A549 (cell line): ENCODE results near the gene LAMA3. TPM values are rescaled to one million over a fixed set of nuclear protein-coding genes. Genes with fewer than 3 reads are reported as not detected.

Source experiments
- ATAC-seq, 2 experiments: fragments of 200-7000 bp in 1 of 2; fragments of >200 bp in 1 of 2; cut with Nextera tagmentation in 1 of 2; cut with Tn5 transposase in 1 of 2; 3 replicates each; pipeline versions ENCODE4 v1.8.0 to v1.9.1; 2018 to 2020; ENCODE audit warnings: mild to moderate bottlenecking in 1 of 2, moderate library complexity in 1 of 2
- CTCF ChIA-PET: fragments of 300-600 bp; sonication (Branson Sonifier 250); formaldehyde crosslinking; extraction: SDS; loops from one replicate; lab custom pipeline; 2021; ENCODE audit warnings: antibody characterized with exemption, inconsistent platforms; lab: Yijun Ruan, JAX
- POLR2A ChIA-PET: fragments of 350-600 bp; formaldehyde crosslinking; extraction: SDS; loops from one replicate; lab custom pipeline; 2021; ENCODE audit warnings: antibody characterized with exemption, inconsistent platforms; lab: Yijun Ruan, JAX
- DNase-seq, 2 experiments: peaks; one replicate each; pipeline versions ENCODE4 v3.0.0 to v3.0.0-alpha.2; 2011 to 2016; ENCODE audit warnings: low read depth in 1 of 2, low spot score in 1 of 2
- FAIRE-seq: peaks from 2 replicates; lab custom pipeline; 2011; peaks lifted over from hg19 to GRCh38; lab: Jason Lieb, UNC
- H3K27ac ChIP-seq, 2 experiments: fragments of >200 bp; sonication (Bioruptor Twin); formaldehyde crosslinking; 3 replicates each; pipeline ENCODE4 v1.5.1; 2016 to 2017
- H3K4me1 ChIP-seq: fragments of >200 bp; sonication (Bioruptor Twin); formaldehyde crosslinking; 3 replicates; pipeline ENCODE4 v1.6.1; 2016
- H3K4me2 ChIP-seq: fragments of >200 bp; sonication (Bioruptor Twin); formaldehyde crosslinking; 3 replicates; pipeline ENCODE4 v1.6.1; 2016
- H3K4me3 ChIP-seq: fragments of >200 bp; sonication (Bioruptor Twin); formaldehyde crosslinking; 3 replicates; pipeline ENCODE4 v1.5.1; 2016
- H3K9me3 ChIP-seq: fragments of >200 bp; sonication (Bioruptor Twin); formaldehyde crosslinking; 3 replicates; pipeline ENCODE4 v1.6.1; 2016
- CEBPB ChIP-seq, 2 experiments: fragments of >200 bp in 1 of 2; sonication (Bioruptor Twin) in 1 of 2; formaldehyde crosslinking in 1 of 2; IDR thresholded peaks; 2 replicates each; pipeline ENCODE4 v1.6.1; 2012 to 2016
- CHD2 ChIP-seq: fragments of 150-350 bp; IDR thresholded peaks from 2 replicates; pipeline ENCODE4 v1.6.1; 2014; ENCODE audit warnings: low read length; ENCODE audit not compliant: partially characterized antibody
- CHD4 ChIP-seq: fragments of 200-600 bp; sonication (generic); IDR thresholded peaks from 2 replicates; pipeline ENCODE4 v1.6.1; 2016; ENCODE audit warnings: antibody characterized with exemption, mild to moderate bottlenecking, borderline replicate concordance
- E2F6 ChIP-seq: IDR thresholded peaks from 2 replicates; pipeline ENCODE4 v1.6.1; 2012; ENCODE audit warnings: low read depth, borderline replicate concordance
- EP300 ChIP-seq, 2 experiments: fragments of >200 bp; sonication (Bioruptor Twin); formaldehyde crosslinking; IDR thresholded peaks; 2 replicates in 1 of 2; 3 replicates in 1 of 2; pipeline ENCODE4 v1.6.1; 2016 to 2017
- FOSB ChIP-seq: fragments of 250-450 bp; sonication (Bioruptor Pico); IDR thresholded peaks from 2 replicates; pipeline ENCODE4 v1.5.0; 2020; ENCODE audit warnings: mild to moderate bottlenecking, moderate library complexity
- FOSL2 ChIP-seq, 2 experiments: fragments of 450-650 bp in 1 of 2; fragments of >200 bp in 1 of 2; sonication (Bioruptor Twin) in 1 of 2; formaldehyde crosslinking; IDR thresholded peaks; 2 replicates each; pipeline versions ENCODE4 v1.5.0 to v1.6.1; 2016 to 2020; ENCODE audit warnings: mild to moderate bottlenecking in 1 of 2, moderate library complexity in 1 of 2
- FOXS1 ChIP-seq: fragments of 250-450 bp; sonication (Bioruptor Pico); IDR thresholded peaks from 2 replicates; pipeline ENCODE4 v1.5.0; 2020; ENCODE audit warnings: mild to moderate bottlenecking, moderate library complexity
- HMGXB4 ChIP-seq: fragments of 250-450 bp; sonication (Bioruptor Pico); IDR thresholded peaks from 2 replicates; pipeline ENCODE4 v1.5.0; 2021; ENCODE audit warnings: mild to moderate bottlenecking, moderate library complexity, borderline replicate concordance
- JUNB ChIP-seq: fragments of >200 bp; sonication (Bioruptor Twin); formaldehyde crosslinking; IDR thresholded peaks from 2 replicates; pipeline ENCODE4 v1.6.1; 2016
- POLR2A ChIP-seq: IDR thresholded peaks from 2 replicates; pipeline ENCODE4 v1.6.1; 2012; ENCODE audit warnings: mild to moderate bottlenecking, low read length
- RARB ChIP-seq: fragments of 250-450 bp; sonication (Bioruptor Pico); IDR thresholded peaks from 2 replicates; pipeline ENCODE4 v1.8.0; 2021; ENCODE audit warnings: mild to moderate bottlenecking, moderate library complexity
- RCOR1 ChIP-seq: fragments of 150-350 bp; IDR thresholded peaks from 2 replicates; pipeline ENCODE4 v1.6.1; 2014; ENCODE audit warnings: antibody characterized with exemption, low read length, low read depth
- SREBF2 ChIP-seq: fragments of 450-650 bp; IDR thresholded peaks from 2 replicates; pipeline ENCODE4 v1.6.1; 2014; ENCODE audit warnings: mild to moderate bottlenecking, moderate library complexity
- TFCP2L1 ChIP-seq: fragments of 250-450 bp; sonication (Bioruptor Pico); IDR thresholded peaks from 2 replicates; pipeline ENCODE4 v1.5.0; 2021; ENCODE audit warnings: mild to moderate bottlenecking
- WGBS: methylation state at CpG from one replicate; pipeline ENCODE4 v1.1.6; 2017; ENCODE audit errors: missing lambda C conversion rate; 5-methylcytosine and 5-hydroxymethylcytosine counted together
- polyA plus RNA-seq, 4 experiments: library from polyadenylated mRNA; depleted of rRNA in 3 of 4; stranded (reverse); fragments of >200 nt; fragmentation: RNase III in 1 of 4; extraction: RNeasy Plus Mini Kit Qiagen cat#74134 plus additional on column Dnase treatment in 1 of 4; gene quantifications; 2 replicates in 3 of 4; 3 replicates in 1 of 4; pipeline ENCODE4 v1.2.3, GENCODE V29; 2011 to 2017
- TF ChIP-seq, protein P1 (sequence below): fragments of >200 bp; sonication (Bioruptor Twin); formaldehyde crosslinking; IDR thresholded peaks from 3 replicates; pipeline ENCODE4 v1.5.1; 2016

LAMA3 gene
- polyA plus RNA-seq, 2 of the 4 experiments (the other 2 are of a cell fraction): 18.2 to 31.0 TPM

- ATAC-seq (no peak), DNase-seq (no peak), FAIRE-seq (no peak)
- CTCF ChIA-PET: interaction anchor here (0.6 to 1.4 kb wide), 4 partner anchors 19 to 170 kb away, joined by 3 to 4 read pairs (median 4); no protein-coding TSS in a partner anchor
- Histone ChIP-seq H3K27ac (peak overlapping the region in 1 of 2 experiments; percentile 66; a peak in 2 of 6 replicates), H3K4me3 (no peak overlapping the region), H3K9me3 (no peaks in the 10 kb centered on the region), H3K4me2 (peak overlapping the region; percentile 50), H3K4me1 (peaks cover 18% of the 10 kb centered on the region)
- POLR2A ChIA-PET: no interaction called here
- 85% methylated on average over 5 of the region's 5 CpGs for WGBS
- TF ChIP-seq TFCP2L1 (CRISPR knock-in tag) (no peak), EP300 (IDR thresholded peaks at IDR 0.05) (no peak), FOSL2 (IDR thresholded peaks at IDR 0.05) (no peak), FOSL2 (CRISPR knock-in tag; IDR thresholded peaks at IDR 0.05) (peak; percentile 28; the same call in 1 of the 2 replicates), CEBPB (IDR thresholded peaks at IDR 0.05) (peak; percentile 44 to 56; a peak in 2 of 4 replicates)
Measured at GRCh38 chr18:23658285-23658684, 31.0 kb upstream of the LAMA3 start.

DNA sequence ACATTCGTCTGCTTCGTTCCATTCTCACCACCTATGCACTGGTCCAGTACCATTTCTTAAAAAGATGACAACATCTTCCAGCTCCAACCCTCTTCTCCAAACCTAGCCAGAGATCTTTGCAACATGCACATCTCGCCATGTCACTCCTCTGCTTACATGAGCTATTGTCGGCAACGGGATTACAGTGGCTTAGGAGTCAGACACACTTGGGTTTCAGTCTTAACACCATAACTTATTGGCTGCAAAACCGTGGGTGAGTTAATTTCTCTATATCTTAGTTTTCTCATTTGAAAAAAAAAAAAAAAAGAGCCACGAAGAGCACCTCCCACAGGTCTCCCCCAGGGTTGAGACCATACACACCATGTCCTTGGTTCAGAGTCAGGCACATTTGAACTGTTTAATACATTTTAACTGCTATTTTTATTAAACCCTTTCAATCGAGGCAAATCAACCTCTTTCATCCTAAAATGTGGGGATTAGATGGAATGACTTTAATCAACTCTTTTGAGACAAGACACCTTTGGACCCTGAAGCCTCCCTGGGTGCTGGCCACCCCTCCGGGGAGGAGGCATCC lies 27.4 kb upstream of the LAMA3 start:
- no peak for TF ChIP-seq SREBF2
- no peak for TF ChIP-seq FOSL2 (IDR thresholded peaks at IDR 0.05)
- TF ChIP-seq FOSL2 (CRISPR knock-in tag; IDR thresholded peaks at IDR 0.05): no peak
- TF ChIP-seq HMGXB4: no peak
- TF ChIP-seq CHD4: no peak
- no peak for TF ChIP-seq RCOR1
- TF ChIP-seq POLR2A: no peak
- TF ChIP-seq RARB (CRISPR knock-in tag): no peak
- TF ChIP-seq JUNB: no peak
- TF ChIP-seq E2F6: no peak
- no peak for TF ChIP-seq CHD2
- no peak for TF ChIP-seq FOXS1 (CRISPR knock-in tag)
- TF ChIP-seq FOSB (CRISPR knock-in tag): no peak
- TF ChIP-seq, protein P1, sequence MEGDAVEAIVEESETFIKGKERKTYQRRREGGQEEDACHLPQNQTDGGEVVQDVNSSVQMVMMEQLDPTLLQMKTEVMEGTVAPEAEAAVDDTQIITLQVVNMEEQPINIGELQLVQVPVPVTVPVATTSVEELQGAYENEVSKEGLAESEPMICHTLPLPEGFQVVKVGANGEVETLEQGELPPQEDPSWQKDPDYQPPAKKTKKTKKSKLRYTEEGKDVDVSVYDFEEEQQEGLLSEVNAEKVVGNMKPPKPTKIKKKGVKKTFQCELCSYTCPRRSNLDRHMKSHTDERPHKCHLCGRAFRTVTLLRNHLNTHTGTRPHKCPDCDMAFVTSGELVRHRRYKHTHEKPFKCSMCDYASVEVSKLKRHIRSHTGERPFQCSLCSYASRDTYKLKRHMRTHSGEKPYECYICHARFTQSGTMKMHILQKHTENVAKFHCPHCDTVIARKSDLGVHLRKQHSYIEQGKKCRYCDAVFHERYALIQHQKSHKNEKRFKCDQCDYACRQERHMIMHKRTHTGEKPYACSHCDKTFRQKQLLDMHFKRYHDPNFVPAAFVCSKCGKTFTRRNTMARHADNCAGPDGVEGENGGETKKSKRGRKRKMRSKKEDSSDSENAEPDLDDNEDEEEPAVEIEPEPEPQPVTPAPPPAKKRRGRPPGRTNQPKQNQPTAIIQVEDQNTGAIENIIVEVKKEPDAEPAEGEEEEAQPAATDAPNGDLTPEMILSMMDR: no peak
- TF ChIP-seq, all 56 proteins: peak for 0
- Histone ChIP-seq H3K4me2 (peak overlapping the region; percentile 96), H3K4me1 (peaks cover 20% of the 10 kb centered on the region), H3K9me3 (no peaks in the 10 kb centered on the region), H3K4me3 (peak overlapping the region; percentile 79), H3K27ac (peak overlapping the region; percentile 89 to 94)
- ChIA-PET POLR2A (no interaction called here), CTCF (interaction anchor here (0.7 kb wide), 1 partner anchor 33 kb away, joined by 3 read pairs; no protein-coding TSS in a partner anchor)
- ATAC-seq (peak; percentile 6 to 49; a peak in 4 of 6 replicates), FAIRE-seq (no peak), DNase-seq (no peak)
- WGBS: 62% methylated on average over 8 of the region's 9 CpGs
